HEK293 (cell line): Measurements from ENCODE around the gene P2RX2.

Experiments
- CTCF ChIA-PET: fragments of 350-600 bp; formaldehyde crosslinking; extraction: SDS; loops from one replicate; lab custom pipeline; 2021; ENCODE audit warnings: antibody characterized with exemption; lab: Yijun Ruan, JAX
- POLR2A ChIA-PET: fragments of 300-600 bp; formaldehyde crosslinking; extraction: SDS; loops from one replicate; lab custom pipeline; 2020; ENCODE audit warnings: antibody characterized with exemption, inconsistent platforms; lab: Yijun Ruan, JAX
- H3K27ac ChIP-seq: fragments of 200-500 bp; sonication (Bioruptor generic); 2 replicates; pipeline ENCODE4 v1.5.1; 2014; ENCODE audit warnings: low read depth, low read length, control low read depth, inconsistent platforms; ENCODE audit errors: extremely low read depth
- H3K36me3 ChIP-seq, 2 experiments: fragments of 200-500 bp in 1 of 2; sonication (Bioruptor generic) in 1 of 2; 1 replicate in 1 of 2; 2 replicates in 1 of 2; pipeline ENCODE4 v1.5.1; 2014 to 2017; ENCODE audit warnings: inconsistent platforms in 2 of 2, low read length in 2 of 2; ENCODE audit not compliant: control insufficient read depth in 2 of 2, insufficient read depth in 1 of 2
- H3K4me1 ChIP-seq: fragments of 200-500 bp; sonication (Bioruptor generic); 2 replicates; pipeline ENCODE4 v1.5.1; 2014; ENCODE audit warnings: mild to moderate bottlenecking, low read length, inconsistent platforms; ENCODE audit not compliant: control insufficient read depth, insufficient read depth
- H3K4me3 ChIP-seq: 2 replicates; pipeline ENCODE4 v1.5.1; 2011; ENCODE audit warnings: low read depth, mild to moderate bottlenecking, control low read depth, low read length, moderate library complexity
- H3K9me3 ChIP-seq: fragments of 200-500 bp; sonication (Bioruptor generic); 2 replicates; pipeline ENCODE4 v1.5.1; 2014; ENCODE audit warnings: low read depth, low read length, inconsistent platforms; ENCODE audit not compliant: control insufficient read depth, insufficient read depth
- FEZF1 ChIP-seq: fragments of 450-650 bp; formaldehyde crosslinking; IDR thresholded peaks from 2 replicates; pipeline ENCODE4 v1.5.1; 2016; ENCODE audit warnings: missing biosample characterization, missing genetic modification characterization
- GLI2 ChIP-seq: fragments of 450-650 bp; formaldehyde crosslinking; IDR thresholded peaks from 2 replicates; pipeline ENCODE4; 2017; ENCODE audit warnings: missing biosample characterization, missing genetic modification characterization, low read depth, borderline replicate concordance
- KLF1 ChIP-seq: fragments of 450-650 bp; formaldehyde crosslinking; IDR thresholded peaks from 2 replicates; pipeline ENCODE4 v1.5.1; 2016; ENCODE audit warnings: missing biosample characterization, missing genetic modification characterization
- KLF7 ChIP-seq: fragments of 450-650 bp; formaldehyde crosslinking; IDR thresholded peaks from 2 replicates; pipeline ENCODE4 v1.5.1; 2016; ENCODE audit warnings: missing biosample characterization, missing genetic modification characterization, borderline replicate concordance
- KLF8 ChIP-seq: fragments of 450-650 bp; formaldehyde crosslinking; IDR thresholded peaks from 2 replicates; pipeline ENCODE4 v1.5.1; 2016; ENCODE audit warnings: missing biosample characterization, missing genetic modification characterization
- SP2 ChIP-seq: fragments of 450-650 bp; formaldehyde crosslinking; IDR thresholded peaks from 2 replicates; pipeline ENCODE4 v1.5.1; 2016; ENCODE audit warnings: missing biosample characterization, missing genetic modification characterization
- SP3 ChIP-seq: fragments of 450-650 bp; formaldehyde crosslinking; IDR thresholded peaks from 2 replicates; pipeline ENCODE4 v1.5.1; 2016; ENCODE audit warnings: missing biosample characterization, missing genetic modification characterization
- YY2 ChIP-seq: fragments of 450-650 bp; formaldehyde crosslinking; IDR thresholded peaks from 2 replicates; pipeline ENCODE4 v1.5.1; 2016; ENCODE audit warnings: missing biosample characterization, missing genetic modification characterization
- ZBTB44 ChIP-seq: fragments of 450-650 bp; IDR thresholded peaks from 2 replicates; pipeline ENCODE4 v1.5.1; 2018; ENCODE audit warnings: missing biosample characterization, mild to moderate bottlenecking, missing genetic modification characterization
- ZBTB7A ChIP-seq: fragments of 450-650 bp; formaldehyde crosslinking; IDR thresholded peaks from 2 replicates; pipeline ENCODE4 v1.5.1; 2016; ENCODE audit warnings: low read depth, missing biosample characterization, missing genetic modification characterization
- ZFP3 ChIP-seq: fragments of 450-650 bp; formaldehyde crosslinking; IDR thresholded peaks from 2 replicates; pipeline ENCODE4 v1.5.1; 2016; ENCODE audit warnings: low read depth, missing biosample characterization, missing genetic modification characterization
- ZNF157 ChIP-seq: fragments of 450-650 bp; formaldehyde crosslinking; IDR thresholded peaks from 2 replicates; pipeline ENCODE4 v1.5.1; 2016; ENCODE audit warnings: missing biosample characterization, missing genetic modification characterization
- ZNF239 ChIP-seq: fragments of 450-650 bp; formaldehyde crosslinking; IDR thresholded peaks from 2 replicates; pipeline ENCODE4 v1.5.1; 2016; ENCODE audit warnings: missing biosample characterization, missing genetic modification characterization
- ZNF26 ChIP-seq: fragments of 450-650 bp; formaldehyde crosslinking; IDR thresholded peaks from 2 replicates; pipeline ENCODE4 v1.5.1; 2016; ENCODE audit warnings: missing biosample characterization, missing genetic modification characterization
- ZNF37A ChIP-seq: fragments of 450-650 bp; IDR thresholded peaks from 2 replicates; pipeline ENCODE4 v1.5.1; 2018; ENCODE audit warnings: missing biosample characterization, missing genetic modification characterization
- ZNF398 ChIP-seq: fragments of 450-650 bp; formaldehyde crosslinking; IDR thresholded peaks from 2 replicates; pipeline ENCODE4 v1.5.1; 2017; ENCODE audit warnings: missing biosample characterization, missing genetic modification characterization
- ZNF48 ChIP-seq: fragments of 450-650 bp; formaldehyde crosslinking; IDR thresholded peaks from 2 replicates; pipeline ENCODE4 v1.5.1; 2016; ENCODE audit warnings: missing biosample characterization, missing genetic modification characterization
- ZNF514 ChIP-seq: fragments of 450-650 bp; formaldehyde crosslinking; IDR thresholded peaks from 2 replicates; pipeline ENCODE4 v1.5.1; 2016; ENCODE audit warnings: missing biosample characterization, missing genetic modification characterization
- ZNF518A ChIP-seq: fragments of 450-650 bp; formaldehyde crosslinking; conservative IDR thresholded peaks from 2 replicates; pipeline ENCODE4 v1.5.1; 2016; ENCODE audit warnings: low read depth, missing biosample characterization, missing genetic modification characterization
- ZNF530 ChIP-seq: fragments of 450-650 bp; formaldehyde crosslinking; IDR thresholded peaks from 2 replicates; pipeline ENCODE4 v1.5.1; 2016; ENCODE audit warnings: low read depth, missing biosample characterization, missing genetic modification characterization
- ZNF580 ChIP-seq: fragments of 450-650 bp; formaldehyde crosslinking; IDR thresholded peaks from 2 replicates; pipeline ENCODE4 v1.5.1; 2016; ENCODE audit warnings: missing biosample characterization, missing genetic modification characterization
- ZNF585B ChIP-seq: fragments of 450-650 bp; formaldehyde crosslinking; IDR thresholded peaks from 2 replicates; pipeline ENCODE4 v1.5.1; 2016; ENCODE audit warnings: missing biosample characterization, missing genetic modification characterization
- ZNF596 ChIP-seq: fragments of 450-650 bp; IDR thresholded peaks from 2 replicates; pipeline ENCODE4 v1.5.0; 2018; ENCODE audit warnings: missing biosample characterization, mild to moderate bottlenecking, missing genetic modification characterization, moderate library complexity
- ZSCAN23 ChIP-seq: fragments of 450-650 bp; formaldehyde crosslinking; IDR thresholded peaks from 2 replicates; pipeline ENCODE4 v1.5.1; 2016; ENCODE audit warnings: missing biosample characterization, missing genetic modification characterization

P2RX2 gene

GRCh38 chr12:132583411-132583710 is 35.2 kb upstream of the P2RX2 start:
- no peaks in the 10 kb centered on the region for H3K4me1 ChIP-seq
- peaks cover 0 to 18% of the 10 kb centered on the region in 2 experiments; a peak in 2 of 3 replicates for H3K36me3 ChIP-seq
- no peak overlapping the region for H3K4me3 ChIP-seq
- POLR2A ChIA-PET = no interaction called here
- CTCF ChIA-PET = no interaction called here
- no peak overlapping the region for H3K27ac ChIP-seq
- TF ChIP-seq ZNF596 (tag by site-specific recombination) (no peak), ZNF585B (no peak), FEZF1 (tag by site-specific recombination) (no peak), GLI2 (tag by site-specific recombination) (no peak), ZNF239 (tag by site-specific recombination) (no peak), ZNF580 (tag by site-specific recombination) (no peak), ZBTB44 (tag by site-specific recombination) (no peak)
- no peaks in the 10 kb centered on the region for H3K9me3 ChIP-seq

GRCh38 chr12:132583736-132584135 is 34.8 kb upstream of the P2RX2 start:
- Histone ChIP-seq H3K9me3 (no peaks in the 10 kb centered on the region), H3K36me3 (peaks cover 0 to 14% of the 10 kb centered on the region in 2 experiments; a peak in 2 of 3 replicates), H3K4me3 (no peak overlapping the region), H3K27ac (no peak overlapping the region), H3K4me1 (no peaks in the 10 kb centered on the region)
- ChIA-PET POLR2A (no interaction called here), CTCF (no interaction called here)
- TF ChIP-seq ZNF530 (tag by site-specific recombination) (no peak), KLF1 (tag by site-specific recombination) (peak; percentile 78), KLF7 (tag by site-specific recombination) (no peak), KLF8 (tag by site-specific recombination) (peak; percentile 69), ZFP3 (tag by site-specific recombination) (no peak), SP3 (tag by site-specific recombination) (no peak), ZBTB7A (tag by site-specific recombination) (no peak), SP2 (tag by site-specific recombination) (peak; percentile 25)

- ChIA-PET CTCF (no interaction called here), POLR2A (no interaction called here)
- Histone ChIP-seq H3K36me3 (peaks cover 0 to 14% of the 10 kb centered on the region in 2 experiments; a peak in 2 of 3 replicates), H3K4me3 (no peak overlapping the region), H3K27ac (no peak overlapping the region), H3K4me1 (no peaks in the 10 kb centered on the region), H3K9me3 (no peaks in the 10 kb centered on the region)
- TF ChIP-seq ZSCAN23 = no peak
- TF ChIP-seq YY2 (tag by site-specific recombination) = no peak
- no peak for TF ChIP-seq ZNF518A (tag by site-specific recombination)
- TF ChIP-seq ZNF157 = no peak
- TF ChIP-seq ZNF398 = no peak
- TF ChIP-seq FEZF1 (tag by site-specific recombination) = no peak
- no peak for TF ChIP-seq ZNF514
- no peak for TF ChIP-seq ZNF48
- TF ChIP-seq ZNF37A (tag by site-specific recombination) = no peak
- TF ChIP-seq ZNF26 (tag by site-specific recombination) = no peak
Observed at GRCh38 chr12:132584429-132584828, 34.1 kb upstream of the P2RX2 start.
